SK-N-SH treated with all-trans-retinoic acid at 6 μM for 48 hours (cell line): Measurements from ENCODE around the gene AGT.

ENCODE experiments used
- ATAC-seq: fragments of 200-7000 bp; cut with Tn5 transposase; 3 replicates; pipeline ENCODE4 v1.9.1; 2020; ENCODE audit warnings: mild to moderate bottlenecking, moderate library complexity
- ARNTL ChIP-seq: fragments of 450-650 bp; formaldehyde crosslinking; IDR thresholded peaks from 2 replicates; pipeline ENCODE4 v1.5.0; 2020; ENCODE audit warnings: low read depth, mild to moderate bottlenecking, moderate library complexity, borderline replicate concordance
- BACH2 ChIP-seq: fragments of 250-450 bp; sonication (Bioruptor Pico); IDR thresholded peaks from 2 replicates; pipeline ENCODE4 v1.9.0; 2021; ENCODE audit warnings: mild to moderate bottlenecking, borderline replicate concordance
- CREB5 ChIP-seq: fragments of 250-450 bp; sonication (Bioruptor Pico); IDR thresholded peaks from 2 replicates; pipeline ENCODE4 v1.5.1; 2020; ENCODE audit warnings: low read depth, mild to moderate bottlenecking, moderate library complexity
- CSDC2 ChIP-seq: fragments of 250-450 bp; sonication (Bioruptor Pico); IDR thresholded peaks from 2 replicates; pipeline ENCODE4 v1.5.0; 2020; ENCODE audit warnings: mild to moderate bottlenecking, moderate library complexity
- CSRNP3 ChIP-seq: fragments of 250-450 bp; sonication (Bioruptor Pico); IDR thresholded peaks from 2 replicates; pipeline ENCODE4 v1.5.1; 2021; ENCODE audit warnings: mild to moderate bottlenecking, moderate library complexity
- ESRRG ChIP-seq: fragments of 250-450 bp; sonication (Bioruptor Pico); IDR thresholded peaks from 2 replicates; pipeline ENCODE4 v1.6.1; 2021; ENCODE audit warnings: mild to moderate bottlenecking
- GLIS3 ChIP-seq: fragments of 250-450 bp; sonication (Bioruptor Pico); IDR thresholded peaks from 2 replicates; pipeline ENCODE4 v1.5.0; 2020; ENCODE audit warnings: mild to moderate bottlenecking, moderate library complexity
- ISL1 ChIP-seq: fragments of 250-450 bp; sonication (Bioruptor Pico); IDR thresholded peaks from 2 replicates; pipeline ENCODE4 v2.1.2; 2022; ENCODE audit warnings: mild to moderate bottlenecking, moderate library complexity
- OSR1 ChIP-seq: fragments of 250-450 bp; sonication (Bioruptor Pico); IDR thresholded peaks from 2 replicates; pipeline ENCODE4 v1.8.0; 2022; ENCODE audit warnings: moderate library complexity, mild to moderate bottlenecking, inconsistent platforms
- POU6F1 ChIP-seq: fragments of 250-450 bp; sonication (Bioruptor Pico); IDR thresholded peaks from 2 replicates; pipeline ENCODE4 v1.8.0; 2021; ENCODE audit warnings: low read depth, mild to moderate bottlenecking, moderate library complexity, borderline replicate concordance
- PPARA ChIP-seq: fragments of 250-450 bp; sonication (Bioruptor Pico); IDR thresholded peaks from 2 replicates; pipeline ENCODE4 v1.5.0; 2020; ENCODE audit warnings: mild to moderate bottlenecking, borderline replicate concordance
- RARB ChIP-seq: fragments of 250-450 bp; sonication (Bioruptor Pico); IDR thresholded peaks from 2 replicates; pipeline ENCODE4 v1.8.0; 2021; ENCODE audit warnings: mild to moderate bottlenecking, moderate library complexity
- TCF4 ChIP-seq: fragments of 250-450 bp; sonication (Bioruptor Pico); IDR thresholded peaks from 2 replicates; pipeline ENCODE4 v1.8.0; 2021; ENCODE audit warnings: mild to moderate bottlenecking, moderate library complexity, borderline replicate concordance
- TOX ChIP-seq: fragments of 250-450 bp; sonication (Bioruptor Pico); IDR thresholded peaks from 2 replicates; pipeline ENCODE4 v1.8.0; 2021; ENCODE audit warnings: mild to moderate bottlenecking, moderate library complexity, borderline replicate concordance
- ZC3H10 ChIP-seq: fragments of 250-450 bp; sonication (Bioruptor Pico); IDR thresholded peaks from 2 replicates; pipeline ENCODE4 v1.5.1; 2021; ENCODE audit warnings: mild to moderate bottlenecking, moderate library complexity
- ZFP3 ChIP-seq: fragments of 250-450 bp; sonication (Bioruptor Pico); IDR thresholded peaks from 2 replicates; pipeline ENCODE4 v1.5.0; 2020; ENCODE audit warnings: mild to moderate bottlenecking, moderate library complexity
- ZNF565 ChIP-seq: fragments of 450-650 bp; formaldehyde crosslinking; conservative IDR thresholded peaks from 2 replicates; pipeline ENCODE4 v1.5.0; 2020; ENCODE audit warnings: low read depth, mild to moderate bottlenecking, moderate library complexity
- ZNF70 ChIP-seq: fragments of 450-650 bp; formaldehyde crosslinking; IDR thresholded peaks from 2 replicates; pipeline ENCODE4 v1.5.0; 2020; ENCODE audit warnings: mild to moderate bottlenecking, moderate library complexity
- ZNF8 ChIP-seq: fragments of 450-650 bp; formaldehyde crosslinking; IDR thresholded peaks from 2 replicates; pipeline ENCODE4 v1.5.0; 2020; ENCODE audit warnings: mild to moderate bottlenecking, moderate library complexity
- TF ChIP-seq, protein P1 (sequence below): fragments of 250-450 bp; sonication (Bioruptor Pico); IDR thresholded peaks from 2 replicates; pipeline ENCODE4 v1.8.0; 2020; ENCODE audit warnings: mild to moderate bottlenecking, moderate library complexity, borderline replicate concordance

The AGT gene

DNA sequence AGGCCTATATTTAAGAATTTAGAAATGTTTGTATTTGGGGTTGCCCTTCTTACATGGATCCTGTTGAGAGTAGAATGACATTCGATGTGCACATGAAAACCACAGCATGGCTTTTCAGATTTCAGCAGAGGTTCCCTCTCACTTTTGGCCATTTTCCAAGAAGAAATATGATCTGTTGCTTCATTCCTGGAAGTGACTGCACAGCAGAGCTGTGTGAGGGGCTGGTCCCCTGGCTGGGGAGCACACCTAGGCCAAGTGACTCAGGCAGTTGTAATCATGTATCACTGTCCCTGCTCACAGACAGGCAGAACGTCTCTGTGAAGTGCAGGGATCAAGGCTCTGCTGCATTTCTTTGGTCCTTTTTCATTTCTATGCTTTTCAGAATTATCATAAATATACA, 32.3 kb downstream of the AGT start:
- ATAC-seq: peak; percentile 91
- TF ChIP-seq POU6F1 (no peak), GLIS3 (CRISPR knock-in tag) (no peak), CREB5 (CRISPR knock-in tag) (no peak)

- no peak for ATAC-seq
- no peak for TF ChIP-seq ARNTL (CRISPR knock-in tag)
- no peak for TF ChIP-seq PPARA
- TF ChIP-seq ZNF8: no peak
- TF ChIP-seq, protein P1, sequence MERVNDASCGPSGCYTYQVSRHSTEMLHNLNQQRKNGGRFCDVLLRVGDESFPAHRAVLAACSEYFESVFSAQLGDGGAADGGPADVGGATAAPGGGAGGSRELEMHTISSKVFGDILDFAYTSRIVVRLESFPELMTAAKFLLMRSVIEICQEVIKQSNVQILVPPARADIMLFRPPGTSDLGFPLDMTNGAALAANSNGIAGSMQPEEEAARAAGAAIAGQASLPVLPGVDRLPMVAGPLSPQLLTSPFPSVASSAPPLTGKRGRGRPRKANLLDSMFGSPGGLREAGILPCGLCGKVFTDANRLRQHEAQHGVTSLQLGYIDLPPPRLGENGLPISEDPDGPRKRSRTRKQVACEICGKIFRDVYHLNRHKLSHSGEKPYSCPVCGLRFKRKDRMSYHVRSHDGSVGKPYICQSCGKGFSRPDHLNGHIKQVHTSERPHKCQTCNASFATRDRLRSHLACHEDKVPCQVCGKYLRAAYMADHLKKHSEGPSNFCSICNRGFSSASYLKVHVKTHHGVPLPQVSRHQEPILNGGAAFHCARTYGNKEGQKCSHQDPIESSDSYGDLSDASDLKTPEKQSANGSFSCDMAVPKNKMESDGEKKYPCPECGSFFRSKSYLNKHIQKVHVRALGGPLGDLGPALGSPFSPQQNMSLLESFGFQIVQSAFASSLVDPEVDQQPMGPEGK (CRISPR knock-in tag): no peak
- TF ChIP-seq TOX: no peak
- no peak for TF ChIP-seq OSR1 (CRISPR knock-in tag)
- TF ChIP-seq ZFP3 (CRISPR knock-in tag): no peak
- no peak for TF ChIP-seq TCF4 (CRISPR knock-in tag)
- no peak for TF ChIP-seq CREB5 (CRISPR knock-in tag)
- TF ChIP-seq ZNF70: no peak
- no peak for TF ChIP-seq ESRRG (CRISPR knock-in tag)
- TF ChIP-seq RARB (CRISPR knock-in tag): no peak
- no peak for TF ChIP-seq BACH2 (CRISPR knock-in tag)
- TF ChIP-seq CSRNP3 (CRISPR knock-in tag): no peak
- no peak for TF ChIP-seq ZNF565 (CRISPR knock-in tag)
- no peak for TF ChIP-seq ZC3H10 (CRISPR knock-in tag)
- no peak for TF ChIP-seq ISL1 (CRISPR knock-in tag)
- no peak for TF ChIP-seq CSDC2 (CRISPR knock-in tag)
- TF ChIP-seq, all 23 proteins: peak for 0
These were observed 33.5 kb downstream of the AGT start for GRCh38 chr1:230680300-230681025.

DNA sequence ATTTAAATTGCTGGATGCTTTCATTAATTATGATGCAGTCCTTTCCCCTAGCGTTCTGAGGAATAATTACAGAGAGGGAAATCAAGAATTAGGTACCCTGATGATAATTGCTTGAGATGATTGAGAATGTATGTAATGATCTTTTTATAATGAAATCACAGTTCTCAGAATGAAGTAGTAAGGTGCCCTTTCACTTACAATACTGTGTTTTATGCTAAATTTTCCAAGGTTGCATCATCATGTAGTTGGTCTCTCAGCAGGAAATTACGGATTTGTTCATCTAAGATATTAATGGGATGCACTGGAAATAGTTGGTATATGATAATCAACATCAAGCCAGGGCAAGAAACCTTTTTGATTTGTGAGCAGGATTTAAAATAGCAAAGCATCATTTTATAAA, 34.1 kb downstream of the AGT start:
- no peak for ATAC-seq

More for the DNA sequence above, 34.1 kb downstream of the AGT start:
- TF ChIP-seq POU6F1 (no peak), ZNF70 (no peak)
